Activated CD4-positive, alpha-beta memory T cell treated with anti-CD3 and anti-CD28 coated beads for 36 hours (primary cell): ENCODE results near the gene TMCO5A. TPM values are rescaled to one million over a fixed set of nuclear protein-coding genes. Genes with fewer than 3 reads are reported as not detected.

ENCODE experiments used
- CTCF ChIA-PET: fragments of 350-600 bp; sonication (Branson Sonifier 250); formaldehyde crosslinking; loops from one replicate; lab custom pipeline; 2021; ENCODE audit warnings: antibody characterized with exemption, inconsistent platforms; lab: Charles Lee
- POLR2A ChIA-PET: fragments of 350-600 bp; sonication (Branson Sonifier 250); formaldehyde crosslinking; loops from one replicate; lab custom pipeline; 2021; ENCODE audit warnings: antibody characterized with exemption; lab: Charles Lee
- DNase-seq: peaks from one replicate; pipeline ENCODE4 v3.0.0-alpha.2; 2020
- H3K27ac Mint-ChIP-seq: one replicate; pipeline ENCODE4 v1.8.0; 2021; ENCODE audit warnings: mixed read lengths
- H3K27me3 Mint-ChIP-seq: one replicate; pipeline ENCODE4 v1.8.0; 2021; ENCODE audit warnings: mixed read lengths
- H3K36me3 Mint-ChIP-seq: one replicate; pipeline ENCODE4 v1.8.0; 2021; ENCODE audit warnings: mixed read lengths
- H3K4me1 Mint-ChIP-seq: one replicate; pipeline ENCODE4 v1.8.0; 2021; ENCODE audit warnings: low read depth, mixed read lengths
- H3K4me3 Mint-ChIP-seq: one replicate; pipeline ENCODE4 v1.8.0; 2021; ENCODE audit warnings: mild to moderate bottlenecking, mixed read lengths
- H3K9me3 Mint-ChIP-seq: one replicate; pipeline ENCODE4 v1.8.0; 2021; ENCODE audit warnings: mixed read lengths
- intact Hi-C: fragments of 100-400 bp; cut with micrococcal nuclease; formaldehyde crosslinking; loops from one replicate; pipeline ENCODE4 v1.15.1; 2023
- total RNA-seq, 2 experiments: library from RNA; stranded (reverse); gene quantifications; one replicate each; pipeline ENCODE4 v1.2.3, GENCODE V29; 2021

TMCO5A gene
- total RNA-seq, 2 experiments from 2014 or later, result not detected

GRCh38 chr15:37979671-37980409 lies 45.4 kb downstream of the TMCO5A start:
- POLR2A ChIA-PET, result no interaction called here
- H3K27me3 Mint-ChIP-seq, result peaks cover 1% of the 10 kb centered on the region

DNA sequence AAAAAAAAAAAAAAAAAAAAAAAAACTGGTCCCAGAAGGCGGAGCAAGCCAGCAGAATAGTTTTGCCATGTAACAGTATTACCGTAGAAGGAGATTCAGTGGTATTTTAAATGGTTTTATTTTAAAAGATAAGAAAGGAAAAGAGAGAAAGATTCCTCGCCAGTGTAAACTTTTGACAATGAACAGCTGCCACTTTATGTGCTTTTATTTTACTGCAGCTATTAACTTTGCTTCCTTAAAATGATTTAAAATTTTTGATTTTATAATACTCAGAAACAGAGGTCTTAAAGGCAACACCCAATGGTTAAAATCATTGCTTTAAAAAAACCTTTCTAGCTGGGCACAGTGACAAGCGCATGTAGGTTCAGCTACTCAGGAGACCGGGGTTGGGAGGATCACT lies 46.8 kb downstream of the TMCO5A start:
- H3K27ac Mint-ChIP-seq, result no peak overlapping the region
- H3K27me3 Mint-ChIP-seq, result peaks cover 1% of the 10 kb centered on the region
- no peak for DNase-seq
- intact Hi-C loops, result no loop called here
- no peak overlapping the region for H3K4me3 Mint-ChIP-seq
- ChIA-PET POLR2A (no interaction called here), CTCF (interaction anchor here (0.6 to 1.5 kb wide), 3 partner anchors 13 to 678 kb away, joined by 3 to 4 read pairs (median 4); no protein-coding TSS in a partner anchor)
- H3K4me1 Mint-ChIP-seq, result no peaks in the 10 kb centered on the region
- H3K36me3 Mint-ChIP-seq, result no peaks in the 10 kb centered on the region
- H3K9me3 Mint-ChIP-seq, result no peaks in the 10 kb centered on the region

More at GRCh38 chr15:37979671-37980409, 45.4 kb downstream of the TMCO5A start:
- Mint-ChIP-seq H3K9me3 (no peaks in the 10 kb centered on the region), H3K27ac (no peak overlapping the region), H3K4me1 (no peaks in the 10 kb centered on the region), H3K4me3 (no peak overlapping the region), H3K36me3 (no peaks in the 10 kb centered on the region)
- intact Hi-C loops, result no loop called here
- no peak for DNase-seq
- CTCF ChIA-PET, result interaction anchor here (1.3 kb wide), 1 partner anchor 373 kb away, joined by 3 read pairs; no protein-coding TSS in a partner anchor

- CTCF ChIA-PET, result interaction anchor here (1.5 kb wide), 1 partner anchor 373 kb away, joined by 4 read pairs; no protein-coding TSS in a partner anchor
- intact Hi-C loops, result no loop called here
- POLR2A ChIA-PET, result no interaction called here
- no peak for DNase-seq
- Mint-ChIP-seq H3K27ac (no peak overlapping the region), H3K4me1 (no peaks in the 10 kb centered on the region), H3K4me3 (no peak overlapping the region), H3K27me3 (peaks cover 1% of the 10 kb centered on the region), H3K9me3 (no peaks in the 10 kb centered on the region), H3K36me3 (no peaks in the 10 kb centered on the region)
These were observed 47.3 kb downstream of the TMCO5A start for GRCh38 chr15:37981775-37982174.

- Mint-ChIP-seq H3K4me3 (no peak overlapping the region), H3K36me3 (no peaks in the 10 kb centered on the region), H3K9me3 (peaks cover 3% of the 10 kb centered on the region), H3K27me3 (peaks cover 4% of the 10 kb centered on the region), H3K27ac (no peak overlapping the region), H3K4me1 (no peaks in the 10 kb centered on the region)
- no peak for DNase-seq
- CTCF ChIA-PET, result no interaction called here
- intact Hi-C loops, result no loop called here
- POLR2A ChIA-PET, result no interaction called here
These were observed 49.9 kb downstream of the TMCO5A start for GRCh38 chr15:37984368-37984767.

DNA sequence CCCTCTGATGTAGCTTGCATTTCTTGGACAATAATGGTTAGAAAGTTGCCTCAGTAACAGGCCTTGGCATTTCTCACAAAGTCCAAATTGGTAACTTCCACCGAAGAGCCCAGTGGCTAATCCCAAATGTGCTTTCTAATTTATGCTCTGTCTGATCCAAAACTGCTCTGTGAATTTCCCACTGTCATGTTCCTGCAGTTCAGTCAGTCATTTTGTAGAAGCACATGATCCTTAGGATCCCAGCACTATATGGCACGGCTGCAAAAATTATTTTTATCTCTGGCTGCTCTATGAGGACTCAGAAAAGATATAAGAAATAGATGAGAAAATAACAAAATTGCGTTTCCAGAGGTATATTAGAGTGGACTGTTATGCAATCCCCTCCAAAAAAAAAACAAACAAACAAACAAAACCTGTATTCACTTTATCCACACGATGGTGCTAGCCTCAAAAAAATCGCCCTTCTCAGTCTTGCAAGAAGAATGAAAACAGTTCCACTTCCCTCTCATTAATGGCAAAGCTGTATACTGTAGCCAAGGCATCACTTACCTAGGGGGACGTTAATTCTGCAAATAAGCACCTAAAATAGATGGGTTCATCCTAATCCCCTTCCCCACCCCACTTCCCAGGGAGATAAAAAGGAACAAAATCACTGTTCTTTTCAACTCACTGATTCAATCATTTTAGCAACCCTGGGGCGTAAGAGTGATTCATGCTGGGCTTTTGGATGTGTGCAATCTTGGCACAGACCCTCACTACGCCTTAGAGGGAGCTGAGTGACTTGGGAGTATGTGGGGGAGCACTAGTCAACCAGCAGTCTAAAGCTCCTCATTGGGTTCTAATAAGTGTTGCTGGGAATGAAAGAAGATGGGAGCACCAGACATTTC lies 61.3 kb downstream of the TMCO5A start:
- intact Hi-C loops, result loop anchor here (2.0 kb wide), 1 partner anchor 359 kb away; no protein-coding TSS in a partner anchor
- no peaks in the 10 kb centered on the region for H3K36me3 Mint-ChIP-seq
- no peak overlapping the region for H3K27ac Mint-ChIP-seq
- ChIA-PET POLR2A (no interaction called here), CTCF (interaction anchor here (0.7 to 3.2 kb wide), 6 partner anchors 10 to 393 kb away, joined by 3 to 9 read pairs (median 4); no protein-coding TSS in a partner anchor)
- H3K4me1 Mint-ChIP-seq, result no peaks in the 10 kb centered on the region
- no peak overlapping the region for H3K4me3 Mint-ChIP-seq
- H3K27me3 Mint-ChIP-seq, result peaks cover 2% of the 10 kb centered on the region
- no peaks in the 10 kb centered on the region for H3K9me3 Mint-ChIP-seq
- DNase-seq, result no peak
